Dermis microvascular lymphatic vessel endothelial cell (primary cell): Measurements from ENCODE around the gene NOSTRIN. TPM values are rescaled to one million over a fixed set of nuclear protein-coding genes. Genes with fewer than 3 reads are reported as not detected.

Source experiments
- total RNA-seq: library from RNA; depleted of rRNA; stranded (reverse); fragments of >200 nt; gene quantifications from 2 replicates; pipeline ENCODE4 v1.2.1, GENCODE V29; 2014

The NOSTRIN gene
- total RNA-seq, 1 donor from 2014 or later = 2.8 TPM

Other genes with a start within 250 kb of the NOSTRIN start
- gene SPC25, start 87.8 kb downstream of the NOSTRIN start, total RNA-seq = 1.4 and 4.0 TPM in 2 replicates
- not detected in 2 replicates for gene G6PC2, start 98.7 kb downstream of the NOSTRIN start, total RNA-seq
- not detected in 2 replicates for gene ABCB11, start 228.7 kb downstream of the NOSTRIN start, total RNA-seq